ENCODE results near the gene BICDL2. TPM values are rescaled to one million over a fixed set of nuclear protein-coding genes. Genes with fewer than 3 reads are reported as not detected.
A peak's percentile ranks its signal among the peaks of the same experiment; 100 is the strongest.

The BICDL2 gene
- total RNA-seq, 2 experiments from 2014 or later = 0.77 to 0.92 TPM

- ChIA-PET POLR2A (no interaction called here), CTCF (interaction anchor here (1.5 kb wide), 1 partner anchor 45 kb away, joined by 4 read pairs; no protein-coding TSS in a partner anchor)
- no peak overlapping the region for H3K4me3 Mint-ChIP-seq
These were observed 50.0 kb downstream of the BICDL2 start for GRCh38 chr16:2986623-2987188.

DNA sequence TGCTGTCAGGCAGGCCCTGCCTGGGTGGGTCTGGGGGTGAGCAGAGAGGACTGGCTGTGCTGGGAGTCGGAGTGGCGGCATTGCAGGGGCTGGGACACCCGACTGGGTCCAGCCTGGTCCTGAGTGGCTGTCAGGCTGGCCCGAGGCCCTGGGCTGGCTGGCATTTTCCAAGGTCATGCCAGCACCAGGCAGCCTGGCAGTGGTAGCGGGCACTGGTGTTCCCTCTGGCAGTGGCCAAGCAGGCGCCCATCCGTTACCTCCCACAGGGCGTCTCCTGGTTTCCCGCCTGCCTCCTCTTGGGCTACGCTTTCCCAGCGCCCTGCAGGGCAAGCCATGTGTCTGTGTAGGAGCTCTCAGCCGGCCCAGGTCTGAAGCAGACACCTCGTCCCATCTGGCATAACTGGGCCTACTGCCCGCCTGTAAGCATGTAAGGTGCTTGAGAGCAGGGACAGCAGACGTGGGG, 50.8 kb downstream of the BICDL2 start:
- ChIA-PET CTCF (interaction anchor here (2.3 kb wide), 1 partner anchor 43 kb away, joined by 14 read pairs; no protein-coding TSS in a partner anchor), POLR2A (no interaction called here)
- DNase-seq (no peak), ATAC-seq (no peak)
- H3K4me1 Mint-ChIP-seq (ENCODE audit: low read depth) = peaks cover 6% of the 10 kb centered on the region
- TF ChIP-seq CTCF (IDR thresholded peaks at IDR 0.05) = no peak
- H3K27ac Mint-ChIP-seq = no peak overlapping the region
- H3K27me3 Mint-ChIP-seq = no peaks in the 10 kb centered on the region
- no peaks in the 10 kb centered on the region for H3K9me3 Mint-ChIP-seq
- H3K4me3 Mint-ChIP-seq = no peak overlapping the region
- intact Hi-C loops (cut with micrococcal nuclease) = no loop called here
- no peaks in the 10 kb centered on the region for H3K36me3 Mint-ChIP-seq (ENCODE audit: low read depth)

More at GRCh38 chr16:2986623-2987188, 50.0 kb downstream of the BICDL2 start:
- no peaks in the 10 kb centered on the region for H3K27me3 Mint-ChIP-seq
- no peak for TF ChIP-seq CTCF (IDR thresholded peaks at IDR 0.05)
- intact Hi-C loops (cut with micrococcal nuclease) = no loop called here
- no peaks in the 10 kb centered on the region for H3K36me3 Mint-ChIP-seq (ENCODE audit: low read depth)
- no peaks in the 10 kb centered on the region for H3K9me3 Mint-ChIP-seq
- no peak for ATAC-seq
- H3K27ac Mint-ChIP-seq = no peak overlapping the region
- DNase-seq = no peak
- peaks cover 5% of the 10 kb centered on the region for H3K4me1 Mint-ChIP-seq (ENCODE audit: low read depth)

- intact Hi-C loops (cut with micrococcal nuclease) = no loop called here
These were observed 51.3 kb downstream of the BICDL2 start for GRCh38 chr16:2985462-2985861.

GRCh38 chr16:2983706-2984136, 53.0 kb downstream of the BICDL2 start:
- no peaks in the 10 kb centered on the region for H3K27me3 Mint-ChIP-seq
- ATAC-seq = peak; percentile 62
- no peaks in the 10 kb centered on the region for H3K9me3 Mint-ChIP-seq
- peak; percentile 97 for TF ChIP-seq CTCF (IDR thresholded peaks at IDR 0.05)
- POLR2A ChIA-PET = no interaction called here
- H3K36me3 Mint-ChIP-seq (ENCODE audit: low read depth) = peaks cover 4% of the 10 kb centered on the region
- peaks cover 9% of the 10 kb centered on the region for H3K4me1 Mint-ChIP-seq (ENCODE audit: low read depth)
- peak; percentile 82 for DNase-seq
- intact Hi-C loops (cut with micrococcal nuclease) = no loop called here
- no peak overlapping the region for H3K27ac Mint-ChIP-seq
- peak overlapping the region; percentile 27 for H3K4me3 Mint-ChIP-seq
- CTCF ChIA-PET = interaction anchor here (1.0 to 2.6 kb wide), 9 partner anchors 14 to 58 kb away, joined by 3 to 14 read pairs (median 7); partner anchors contain the start of genes KREMEN2 and PAQR4

More at GRCh38 chr16:2985462-2985861, 51.3 kb downstream of the BICDL2 start:
- no peak for TF ChIP-seq CTCF (IDR thresholded peaks at IDR 0.05)
- Mint-ChIP-seq H3K9me3 (no peaks in the 10 kb centered on the region), H3K27me3 (no peaks in the 10 kb centered on the region), H3K4me3 (no peak overlapping the region), H3K36me3 (ENCODE audit: low read depth) (no peaks in the 10 kb centered on the region), H3K4me1 (ENCODE audit: low read depth) (peaks cover 6% of the 10 kb centered on the region), H3K27ac (no peak overlapping the region)
- ChIA-PET CTCF (interaction anchor here (1.4 to 2.3 kb wide), 2 partner anchors 16 to 43 kb away, joined by 7 to 14 read pairs; partner anchors contain the start of gene PAQR4), POLR2A (no interaction called here)
- ATAC-seq = no peak
- DNase-seq = no peak

- TF ChIP-seq CTCF (IDR thresholded peaks at IDR 0.05) = no peak
- Mint-ChIP-seq H3K4me3 (no peak overlapping the region), H3K9me3 (no peaks in the 10 kb centered on the region), H3K4me1 (ENCODE audit: low read depth) (peaks cover 13% of the 10 kb centered on the region), H3K27me3 (no peaks in the 10 kb centered on the region), H3K27ac (no peak overlapping the region), H3K36me3 (ENCODE audit: low read depth) (peaks cover 14% of the 10 kb centered on the region)
- intact Hi-C loops (cut with micrococcal nuclease) = no loop called here
- ChIA-PET POLR2A (no interaction called here), CTCF (interaction anchor here (1.0 to 2.5 kb wide), 6 partner anchors 13 to 49 kb away, joined by 3 to 14 read pairs (median 8); partner anchors contain the start of genes KREMEN2 and PAQR4)
- no peak for ATAC-seq
- no peak for DNase-seq
These were observed 54.3 kb downstream of the BICDL2 start for GRCh38 chr16:2982402-2982801.
